IPS DF 6.9 (cell line): ENCODE measurements around the gene PRMT3.
A peak's percentile ranks its signal among the peaks of the same experiment; 100 is the strongest.

Experiments
- DNase-seq: peaks from one replicate; pipeline ENCODE4 v3.0.0-alpha.2; 2013; ENCODE audit warnings: low read depth, low spot score
- H3K27ac ChIP-seq: one replicate; pipeline ENCODE4 v1.5.1; 2013; ENCODE audit warnings: low read length, control low read depth
- H3K27me3 ChIP-seq: 2 replicates; pipeline ENCODE4 v1.6.1; 2013; ENCODE audit warnings: mild to moderate bottlenecking, low read length; ENCODE audit not compliant: control insufficient read depth, insufficient read depth
- H3K36me3 ChIP-seq: 2 replicates; pipeline ENCODE4 v1.6.1; 2013; ENCODE audit warnings: low read length; ENCODE audit not compliant: control insufficient read depth, insufficient read depth
- H3K4me1 ChIP-seq: 2 replicates; pipeline ENCODE4 v1.6.1; 2013; ENCODE audit warnings: low read length; ENCODE audit not compliant: control insufficient read depth, insufficient read depth
- H3K4me3 ChIP-seq: 2 replicates; pipeline ENCODE4 v1.5.1; 2013; ENCODE audit warnings: mild to moderate bottlenecking, low read length
- H3K9me3 ChIP-seq: 2 replicates; pipeline ENCODE4 v1.6.1; 2013; ENCODE audit warnings: low read length, inconsistent platforms; ENCODE audit not compliant: control insufficient read depth, insufficient read depth
- WGBS: extraction: QIAGEN DNeasy Blood & Tissue Kit; methylation state at CpG from one replicate; pipeline ENCODE4 v1.1.7; 2013; ENCODE audit warnings: mixed read lengths, missing lambda C conversion rate; ENCODE audit not compliant: insufficient read length, insufficient coverage; 5-methylcytosine and 5-hydroxymethylcytosine counted together

PRMT3 gene

GRCh38 chr11:20387261-20388095 is at the start of gene PRMT3:
Gene PRMT3 (plus strand): TSS chr11:20387716. CDS start chr11:20387747, 31 bp downstream.
- Histone ChIP-seq H3K4me1 (0 out of 2 replicates have a peak, but pooled peaks cover 1% of the 10 kb centered on the region), H3K4me3 (peak within 1 kb of the TSS; percentile 75), H3K27ac (no peak within 1 kb of the TSS), H3K27me3 (no peaks in the 10 kb centered on the region), H3K9me3 (no peaks in the 10 kb centered on the region), H3K36me3 (no peaks in the 10 kb centered on the region)
- no CpG with 5 or more reads among the region's 96 CpGs for WGBS
- peak; percentile 81 for DNase-seq

- H3K36me3 ChIP-seq, result no peaks in the 10 kb centered on the region
- H3K4me1 ChIP-seq, result peaks cover 3% of the 10 kb centered on the region
- DNase-seq, result peak; percentile 43
- WGBS, result no CpG with 5 or more reads among the region's 26 CpGs
- H3K4me3 ChIP-seq, result no peak overlapping the region
- no peak overlapping the region for H3K27ac ChIP-seq
- no peaks in the 10 kb centered on the region for H3K9me3 ChIP-seq
- H3K27me3 ChIP-seq, result no peaks in the 10 kb centered on the region
Observed at GRCh38 chr11:20342347-20343141, 45.0 kb upstream of the PRMT3 start.

DNA sequence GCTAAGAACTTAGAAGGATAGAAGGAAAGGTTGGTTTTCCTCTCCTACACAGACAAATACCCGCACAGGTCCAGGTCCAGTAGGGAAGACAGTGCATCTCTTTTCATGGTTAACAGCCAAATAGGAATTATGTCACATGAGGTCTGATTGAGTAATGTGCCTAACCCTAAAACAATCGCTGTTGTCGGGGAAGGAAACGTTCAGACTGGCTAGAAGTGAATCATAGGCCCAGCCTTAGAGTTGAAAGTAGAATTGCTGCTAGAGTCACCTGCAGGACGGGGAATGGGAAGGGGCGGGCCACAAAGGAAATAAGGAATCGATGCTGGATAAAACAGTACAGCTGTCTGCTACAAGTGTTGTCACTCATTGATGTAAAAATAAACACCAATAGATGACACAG is 36.4 kb upstream of the PRMT3 start:
- Histone ChIP-seq H3K4me3 (no peak overlapping the region), H3K4me1 (no peaks in the 10 kb centered on the region), H3K27ac (no peak overlapping the region), H3K9me3 (no peaks in the 10 kb centered on the region), H3K27me3 (no peaks in the 10 kb centered on the region), H3K36me3 (no peaks in the 10 kb centered on the region)
- no CpG with 5 or more reads among the region's 7 CpGs for WGBS
- DNase-seq, result no peak

- no peaks in the 10 kb centered on the region for H3K27me3 ChIP-seq
- no peak for DNase-seq
- no peaks in the 10 kb centered on the region for H3K36me3 ChIP-seq
- WGBS, result no CpG with 5 or more reads among the region's 2 CpGs
- H3K4me3 ChIP-seq, result no peak overlapping the region
- no peaks in the 10 kb centered on the region for H3K4me1 ChIP-seq
- no peaks in the 10 kb centered on the region for H3K9me3 ChIP-seq
- H3K27ac ChIP-seq, result no peak overlapping the region
Observed at GRCh38 chr11:20351751-20352262, 35.7 kb upstream of the PRMT3 start.

GRCh38 chr11:20353829-20354434 is 33.6 kb upstream of the PRMT3 start:
- no peaks in the 10 kb centered on the region for H3K36me3 ChIP-seq
- no peak overlapping the region for H3K27ac ChIP-seq
- no peaks in the 10 kb centered on the region for H3K9me3 ChIP-seq
- no peak for DNase-seq
- WGBS, result no CpG with 5 or more reads among the region's 6 CpGs
- H3K27me3 ChIP-seq, result no peaks in the 10 kb centered on the region
- no peak overlapping the region for H3K4me3 ChIP-seq
- H3K4me1 ChIP-seq, result no peaks in the 10 kb centered on the region

- WGBS, result no CpG with 5 or more reads among the region's 12 CpGs
Observed at GRCh38 chr11:20355221-20356219, 32.0 kb upstream of the PRMT3 start.

DNA sequence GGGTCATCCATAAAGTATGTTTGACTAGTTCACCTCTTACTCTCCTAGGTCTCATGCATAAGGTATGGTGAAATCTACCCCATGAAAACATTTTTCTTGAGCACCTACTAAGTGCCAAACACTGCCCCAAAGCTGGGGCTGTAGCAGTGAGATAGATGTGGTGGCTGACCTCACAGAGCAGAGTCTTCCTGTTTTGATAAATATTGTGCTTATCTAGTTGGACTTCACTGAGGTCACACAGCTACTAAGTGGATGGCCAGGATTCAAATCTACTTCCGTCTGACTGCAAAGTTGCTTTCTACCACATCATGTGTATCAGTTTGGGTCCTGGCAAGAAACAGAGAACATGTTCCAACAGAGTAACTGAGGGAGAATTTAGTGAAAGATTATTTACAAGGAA is 30.4 kb upstream of the PRMT3 start:
- no peak for DNase-seq
- WGBS, result no CpG with 5 or more reads among the region's 1 CpG
- no peaks in the 10 kb centered on the region for H3K36me3 ChIP-seq
- no peaks in the 10 kb centered on the region for H3K27me3 ChIP-seq
- H3K9me3 ChIP-seq, result no peaks in the 10 kb centered on the region
- no peak overlapping the region for H3K27ac ChIP-seq
- H3K4me3 ChIP-seq, result no peak overlapping the region
- H3K4me1 ChIP-seq, result no peaks in the 10 kb centered on the region

More at GRCh38 chr11:20355221-20356219, 32.0 kb upstream of the PRMT3 start:
- no peak overlapping the region for H3K27ac ChIP-seq
- H3K36me3 ChIP-seq, result no peaks in the 10 kb centered on the region
- DNase-seq, result peak; percentile 22
- no peaks in the 10 kb centered on the region for H3K27me3 ChIP-seq
- H3K4me1 ChIP-seq, result no peaks in the 10 kb centered on the region
- no peak overlapping the region for H3K4me3 ChIP-seq
- no peaks in the 10 kb centered on the region for H3K9me3 ChIP-seq

GRCh38 chr11:20360650-20361049 is 26.9 kb upstream of the PRMT3 start:
- Histone ChIP-seq H3K4me3 (no peak overlapping the region), H3K36me3 (no peaks in the 10 kb centered on the region), H3K4me1 (peaks cover 3% of the 10 kb centered on the region; the same call in 1 of the 2 replicates), H3K27me3 (peaks cover 6% of the 10 kb centered on the region; the same call in 1 of the 2 replicates), H3K27ac (no peak overlapping the region), H3K9me3 (no peaks in the 10 kb centered on the region)
- DNase-seq, result no peak
- no CpG with 5 or more reads among the region's 7 CpGs for WGBS

DNA sequence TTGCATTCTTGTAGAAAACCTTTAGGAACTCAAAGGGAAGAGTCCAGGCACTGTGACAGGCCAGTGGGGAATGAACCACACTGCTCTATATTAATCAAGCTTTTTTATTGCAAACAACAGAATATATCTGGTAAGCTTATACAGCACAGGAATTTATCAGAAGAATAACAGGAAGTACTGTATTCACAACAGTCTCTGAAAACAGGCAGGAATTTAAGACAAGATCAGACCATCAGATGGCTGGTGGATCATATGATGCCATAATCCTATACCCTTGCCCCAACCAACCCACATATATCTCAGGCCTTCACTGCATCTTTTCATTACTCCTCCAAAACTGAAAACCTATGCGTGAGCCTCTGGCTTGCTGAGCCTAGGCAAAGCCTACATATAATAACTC is 25.0 kb upstream of the PRMT3 start:
- no CpG with 5 or more reads among the region's 1 CpG for WGBS
- Histone ChIP-seq H3K36me3 (no peaks in the 10 kb centered on the region), H3K4me3 (no peak overlapping the region), H3K27ac (no peak overlapping the region), H3K9me3 (no peaks in the 10 kb centered on the region), H3K27me3 (peaks cover 6% of the 10 kb centered on the region; the same call in 1 of the 2 replicates), H3K4me1 (peaks cover 3% of the 10 kb centered on the region; the same call in 1 of the 2 replicates)
- no peak for DNase-seq
